Heart left ventricle (tissue), 13 donors: ENCODE results near the gene ENTHD1.

Source experiments
- POLR2A ChIP-seq, 2 donors: fragments of 450-650 bp; IDR thresholded peaks; one replicate each; pipeline ENCODE4 v1.6.1; 2017; ENCODE audit warnings: antibody characterized with exemption in 2 of 2, mild to moderate bottlenecking in 2 of 2, moderate library complexity in 2 of 2
- TF ChIP-seq, protein P1 (sequence below), 12 donors: fragments of 200-600 bp; sonication (generic) in 4 of 12; IDR thresholded peaks; one replicate each; pipeline versions ENCODE4 v1.5.0 to v1.8.0; 2018 to 2022; ENCODE audit warnings: antibody characterized with exemption in 12 of 12, mild to moderate bottlenecking in 5 of 12
- donor health status: ischemic (EF 13 %, LVEDD 7.1; RV severe dilation, severe dysfunction).
- donor health status: DM: no; HTN: yes; CAD: no.
- donor health status: DM: no; HTN: no; CAD: no.
- donor health status: ischemic (EF 25% LVEDD 6.9; RV normal size, moderate dysfunction).
- donor health status: ischemic (EF 25% LVEDD 5.7; RV mildly dilated, moderate dysfunction).
- donor health status: ischemic (EF 35%, LVEDD 5.7; RV mildly dilated, moderate dysfunction).
- donor health status: nonischemic (EF 11% LVEDD 7.7; RV severe dilation, severe dysfunction).
- donor health status: DM: yes; HTN: yes; CAD: no.
- donor health status: PGD.
- donor health status: ischemic (EF 29% LVEDD 5.4; RV normal size, mild dysfunction).
- donor health status: nonischemic (EF 23%, LVEDD 6.1; RV moderate dilation, normal function).

DNA sequence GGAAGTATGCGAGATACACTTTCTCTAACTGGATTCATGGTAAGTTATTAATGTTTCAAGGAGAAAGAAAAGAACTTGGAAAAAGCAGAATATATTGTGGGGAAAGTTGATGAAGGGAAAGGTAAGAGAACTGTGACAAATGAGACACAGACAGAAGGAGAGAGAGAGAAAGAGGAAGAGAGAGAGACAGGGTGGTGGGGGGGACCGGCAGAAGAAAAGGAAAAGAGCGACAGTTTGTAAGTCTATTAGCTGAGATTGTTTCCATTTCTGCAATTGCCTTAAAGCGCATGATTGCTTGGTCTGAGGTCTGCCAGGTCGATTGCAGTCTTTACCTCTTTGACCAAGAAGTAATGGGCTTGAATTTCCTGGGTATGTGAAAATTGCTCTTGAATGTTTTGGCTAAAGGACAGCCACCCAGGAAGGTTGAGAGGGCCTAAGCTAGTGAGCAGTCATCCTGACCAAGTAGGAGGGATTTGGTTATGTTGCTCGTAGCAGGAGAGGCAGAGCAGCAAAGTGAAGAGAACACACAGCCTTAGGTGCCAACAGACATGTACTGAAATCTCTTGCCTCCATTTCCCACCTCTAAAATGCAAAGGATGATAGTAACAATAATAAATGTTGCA is 43.1 kb upstream of the ENTHD1 start:
- TF ChIP-seq, protein P1, sequence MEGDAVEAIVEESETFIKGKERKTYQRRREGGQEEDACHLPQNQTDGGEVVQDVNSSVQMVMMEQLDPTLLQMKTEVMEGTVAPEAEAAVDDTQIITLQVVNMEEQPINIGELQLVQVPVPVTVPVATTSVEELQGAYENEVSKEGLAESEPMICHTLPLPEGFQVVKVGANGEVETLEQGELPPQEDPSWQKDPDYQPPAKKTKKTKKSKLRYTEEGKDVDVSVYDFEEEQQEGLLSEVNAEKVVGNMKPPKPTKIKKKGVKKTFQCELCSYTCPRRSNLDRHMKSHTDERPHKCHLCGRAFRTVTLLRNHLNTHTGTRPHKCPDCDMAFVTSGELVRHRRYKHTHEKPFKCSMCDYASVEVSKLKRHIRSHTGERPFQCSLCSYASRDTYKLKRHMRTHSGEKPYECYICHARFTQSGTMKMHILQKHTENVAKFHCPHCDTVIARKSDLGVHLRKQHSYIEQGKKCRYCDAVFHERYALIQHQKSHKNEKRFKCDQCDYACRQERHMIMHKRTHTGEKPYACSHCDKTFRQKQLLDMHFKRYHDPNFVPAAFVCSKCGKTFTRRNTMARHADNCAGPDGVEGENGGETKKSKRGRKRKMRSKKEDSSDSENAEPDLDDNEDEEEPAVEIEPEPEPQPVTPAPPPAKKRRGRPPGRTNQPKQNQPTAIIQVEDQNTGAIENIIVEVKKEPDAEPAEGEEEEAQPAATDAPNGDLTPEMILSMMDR (IDR thresholded peaks at IDR 0.05) = no peak
- no peak for TF ChIP-seq POLR2A (IDR thresholded peaks at IDR 0.05)
